Activated naive CD8-positive, alpha-beta T cell (primary cell): ENCODE results near the gene APBB2.
"Not testable (repeated sequence)": the region's sequence is repeated elsewhere in the genome, so short reads cannot be mapped to it uniquely, and the experiment has no call there.

Experiments
- H3K27ac Mint-ChIP-seq: one replicate; pipeline ENCODE4 v1.8.0; 2021; ENCODE audit warnings: mixed read lengths
- H3K27me3 Mint-ChIP-seq: one replicate; pipeline ENCODE4 v1.8.0; 2021; ENCODE audit warnings: mixed read lengths
- H3K36me3 Mint-ChIP-seq: one replicate; pipeline ENCODE4 v1.8.0; 2021; ENCODE audit warnings: mixed read lengths
- H3K4me1 Mint-ChIP-seq: one replicate; pipeline ENCODE4 v1.8.0; 2021; ENCODE audit warnings: low read depth, mixed read lengths
- H3K4me3 Mint-ChIP-seq: one replicate; pipeline ENCODE4 v1.8.0; 2021; ENCODE audit warnings: mild to moderate bottlenecking, mixed read lengths
- H3K9me3 Mint-ChIP-seq: one replicate; pipeline ENCODE4 v1.8.0; 2021; ENCODE audit warnings: low read depth, mixed read lengths

Gene APBB2

DNA sequence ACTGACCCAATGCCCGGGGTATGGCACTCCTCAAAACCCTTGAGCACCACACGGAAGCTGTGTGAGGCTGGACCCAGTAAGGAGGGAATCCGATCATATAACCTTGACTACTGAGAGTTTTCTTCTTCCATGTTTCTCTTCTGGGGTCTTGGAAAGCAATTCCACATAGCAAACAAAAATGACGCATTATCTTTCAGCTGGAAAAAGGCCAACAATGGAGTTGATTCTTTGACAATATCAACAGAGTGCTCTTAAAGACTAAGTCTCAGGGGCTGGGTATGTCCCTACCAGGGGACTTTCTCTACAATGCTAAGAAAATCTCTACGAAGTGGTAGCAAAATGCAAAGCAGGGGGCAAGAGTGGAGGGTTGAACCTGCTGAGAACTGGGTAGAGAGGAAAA, 276.0 kb downstream of the APBB2 start:
- Mint-ChIP-seq H3K9me3 (no peaks in the 10 kb centered on the region), H3K4me1 (no peaks in the 10 kb centered on the region), H3K4me3 (no peak overlapping the region), H3K27me3 (no peaks in the 10 kb centered on the region), H3K36me3 (no peaks in the 10 kb centered on the region), H3K27ac (no peak overlapping the region)

DNA sequence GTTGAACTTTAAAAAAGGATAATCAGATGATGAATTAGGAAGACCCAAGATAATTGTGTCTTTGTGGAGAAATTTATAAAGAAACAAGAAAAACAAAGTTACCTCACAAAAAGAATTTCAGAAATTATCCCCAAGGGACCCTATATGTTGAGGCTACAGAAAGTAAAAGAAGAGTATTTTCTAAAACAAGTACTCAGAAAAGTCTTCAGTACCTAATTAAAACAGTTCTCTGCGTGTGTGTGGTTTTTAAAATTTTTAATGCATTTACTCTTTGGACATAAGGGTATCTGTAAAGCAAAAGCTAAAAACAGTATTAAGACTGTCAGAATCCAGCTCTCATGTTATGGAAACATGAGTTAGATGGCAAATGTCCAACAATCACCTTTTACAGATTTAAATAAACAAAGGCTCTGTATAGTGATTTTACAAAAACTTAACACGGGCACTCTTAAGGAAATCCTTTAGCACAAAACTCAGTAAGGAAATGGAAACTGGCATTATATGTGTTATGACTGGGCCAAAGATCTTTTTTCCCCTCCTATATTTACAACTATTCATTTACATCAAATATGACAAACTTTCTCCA, 277.1 kb downstream of the APBB2 start:
- Mint-ChIP-seq H3K4me1 (no peaks in the 10 kb centered on the region), H3K36me3 (no peaks in the 10 kb centered on the region), H3K9me3 (no peaks in the 10 kb centered on the region), H3K27ac (no peak overlapping the region), H3K27me3 (peaks cover 2% of the 10 kb centered on the region), H3K4me3 (no peak overlapping the region)

DNA sequence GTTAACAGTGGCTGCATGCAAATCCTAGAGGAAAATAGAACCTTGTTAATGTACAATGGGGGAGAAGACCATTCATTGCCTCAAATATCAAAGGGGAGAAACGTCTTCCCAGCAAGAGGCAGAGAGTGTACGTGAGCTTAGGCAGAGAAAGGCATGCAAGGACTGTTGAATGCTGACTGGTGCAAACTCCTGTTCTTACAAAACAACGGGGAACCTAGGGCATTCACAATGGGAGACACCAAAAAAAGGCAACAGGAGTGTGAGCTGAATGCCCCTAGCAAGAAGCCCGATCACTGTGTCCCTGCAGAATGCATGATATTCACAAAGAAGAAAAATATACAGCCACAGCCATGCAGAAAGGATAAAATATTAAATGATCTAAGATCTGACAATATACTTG, 279.7 kb downstream of the APBB2 start:
- no peaks in the 10 kb centered on the region for H3K9me3 Mint-ChIP-seq
- no peaks in the 10 kb centered on the region for H3K36me3 Mint-ChIP-seq
- no peak overlapping the region for H3K27ac Mint-ChIP-seq
- no peaks in the 10 kb centered on the region for H3K4me1 Mint-ChIP-seq
- peaks cover 2% of the 10 kb centered on the region for H3K27me3 Mint-ChIP-seq
- no peak overlapping the region for H3K4me3 Mint-ChIP-seq

DNA sequence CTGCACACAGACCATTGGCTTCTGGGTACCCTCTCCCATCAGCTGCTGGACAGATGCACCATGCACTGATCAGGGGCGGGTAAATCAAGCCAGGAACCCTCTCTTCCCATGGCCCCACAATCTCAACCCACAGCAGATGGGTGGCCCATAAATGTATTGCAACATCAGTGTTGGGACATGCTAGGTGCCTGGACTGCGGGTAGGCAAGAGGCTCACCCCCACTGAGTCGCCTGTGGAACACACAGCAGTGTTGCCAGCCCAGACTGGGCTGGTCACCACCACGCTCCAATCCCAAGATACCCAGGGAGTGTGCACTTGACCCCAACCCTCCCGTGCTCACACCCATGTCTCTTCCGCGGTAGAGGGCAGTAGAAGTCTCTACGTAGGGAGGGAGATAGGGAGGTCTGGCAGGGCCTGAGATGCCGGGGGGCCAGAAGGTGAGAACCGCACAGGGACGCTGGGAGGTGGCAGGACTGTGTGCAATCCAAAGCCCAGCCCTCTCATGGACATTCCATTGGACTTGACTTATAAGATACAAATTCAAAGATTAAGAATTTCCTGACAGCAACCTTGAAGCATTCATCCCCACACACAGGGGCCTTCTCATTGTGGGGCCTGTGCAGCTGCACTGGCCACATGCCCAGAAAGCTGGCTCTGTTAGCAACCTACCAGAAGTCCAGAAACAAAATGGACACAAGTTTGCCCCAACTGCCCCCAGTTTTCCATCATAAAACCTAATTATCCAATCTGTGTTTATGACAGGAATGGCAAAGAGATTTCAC, 280.9 kb downstream of the APBB2 start:
- no peaks in the 10 kb centered on the region for H3K9me3 Mint-ChIP-seq
- no peak overlapping the region for H3K27ac Mint-ChIP-seq
- no peaks in the 10 kb centered on the region for H3K36me3 Mint-ChIP-seq
- H3K27me3 Mint-ChIP-seq = peaks cover 2% of the 10 kb centered on the region
- H3K4me3 Mint-ChIP-seq = no peak overlapping the region
- no peaks in the 10 kb centered on the region for H3K4me1 Mint-ChIP-seq

DNA sequence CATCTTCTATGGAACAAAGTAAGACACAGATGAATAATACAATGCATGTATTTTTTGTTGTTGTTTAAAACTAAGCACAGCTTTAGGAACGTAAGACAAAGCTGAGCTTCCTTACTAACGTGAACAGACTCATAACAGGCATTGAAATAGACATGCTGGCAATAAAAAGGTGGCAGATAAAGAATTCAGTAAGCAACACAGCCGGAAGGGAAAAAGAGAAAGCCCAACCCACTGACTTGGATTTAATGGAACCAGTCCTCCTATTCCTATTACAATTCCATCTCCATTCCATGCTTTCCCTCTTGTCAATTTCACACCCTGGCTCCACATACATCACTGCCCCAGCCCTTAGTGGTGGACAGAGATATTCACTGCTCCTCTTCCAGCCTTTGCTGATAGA, 282.5 kb downstream of the APBB2 start:
- peaks cover 10% of the 10 kb centered on the region for H3K4me1 Mint-ChIP-seq
- peaks cover 10% of the 10 kb centered on the region for H3K27me3 Mint-ChIP-seq
- H3K4me3 Mint-ChIP-seq = no peak overlapping the region
- H3K9me3 Mint-ChIP-seq = no peaks in the 10 kb centered on the region
- H3K27ac Mint-ChIP-seq = no peak overlapping the region
- no peaks in the 10 kb centered on the region for H3K36me3 Mint-ChIP-seq

DNA sequence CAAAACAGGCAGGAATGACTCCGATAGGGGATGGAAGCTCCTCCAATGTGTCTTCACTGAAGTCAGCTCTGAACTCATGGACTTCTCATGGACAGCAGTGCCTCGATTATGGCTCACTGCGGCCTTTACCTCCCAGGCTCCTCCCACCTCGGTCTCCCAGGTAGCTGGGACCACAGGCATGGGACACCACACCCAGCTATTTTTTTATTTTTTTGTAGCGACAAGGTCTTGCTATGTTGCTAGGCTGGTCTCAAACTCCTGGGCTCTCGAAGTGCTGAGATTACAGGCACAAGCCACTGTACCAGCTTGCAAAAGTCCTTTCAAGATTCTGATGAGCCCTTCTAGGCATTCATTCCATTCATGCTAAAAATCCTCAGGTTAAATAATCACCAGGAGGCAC, 283.1 kb downstream of the APBB2 start:
- no peaks in the 10 kb centered on the region for H3K9me3 Mint-ChIP-seq
- H3K27ac Mint-ChIP-seq = no peak overlapping the region
- peaks cover 12% of the 10 kb centered on the region for H3K27me3 Mint-ChIP-seq
- H3K4me3 Mint-ChIP-seq = no peak overlapping the region
- H3K36me3 Mint-ChIP-seq = no peaks in the 10 kb centered on the region
- H3K4me1 Mint-ChIP-seq = peaks cover 12% of the 10 kb centered on the region

DNA sequence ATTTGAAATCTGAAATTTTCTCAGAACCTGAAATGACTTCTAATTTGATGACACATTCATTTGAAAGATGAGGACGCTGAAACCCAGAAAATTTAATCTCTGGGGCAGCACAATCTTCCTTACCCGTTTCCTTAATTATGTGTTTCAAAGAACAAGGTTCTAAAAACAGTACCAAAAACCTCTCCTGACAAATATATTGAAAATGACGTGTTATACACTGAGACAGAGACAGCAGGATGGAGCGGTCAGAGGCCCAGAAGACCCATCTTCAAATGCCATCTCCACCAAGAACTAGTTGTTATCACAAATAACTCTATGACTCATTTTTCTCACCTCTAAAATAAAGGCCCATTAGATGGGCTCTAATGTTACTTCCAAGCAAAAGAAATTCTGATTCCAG, 287.3 kb downstream of the APBB2 start:
- Mint-ChIP-seq H3K27me3 (peaks cover 10% of the 10 kb centered on the region), H3K36me3 (no peaks in the 10 kb centered on the region), H3K4me3 (no peak overlapping the region), H3K27ac (no peak overlapping the region), H3K4me1 (peaks cover 14% of the 10 kb centered on the region), H3K9me3 (no peaks in the 10 kb centered on the region)

DNA sequence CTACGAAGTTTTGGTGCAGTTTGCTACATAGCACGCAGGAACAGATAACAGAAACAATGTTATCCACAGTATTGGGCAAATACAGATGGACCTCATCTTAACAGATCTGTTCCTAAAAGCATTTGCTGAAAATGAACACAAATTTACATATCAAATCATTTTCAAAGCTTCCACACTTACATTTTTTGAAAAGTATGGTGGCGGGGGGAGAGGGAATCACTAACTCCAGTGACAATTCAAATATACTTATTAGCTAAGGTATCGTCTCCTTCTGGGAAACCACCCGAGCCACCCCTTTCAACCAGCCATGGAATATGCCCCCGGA, 289.6 kb downstream of the APBB2 start:
- H3K27ac Mint-ChIP-seq = peak overlapping the region; percentile 85
- H3K36me3 Mint-ChIP-seq = no peaks in the 10 kb centered on the region
- no peak overlapping the region for H3K4me3 Mint-ChIP-seq
- no peaks in the 10 kb centered on the region for H3K9me3 Mint-ChIP-seq
- peaks cover 10% of the 10 kb centered on the region for H3K27me3 Mint-ChIP-seq
- H3K4me1 Mint-ChIP-seq = peaks cover 15% of the 10 kb centered on the region

DNA sequence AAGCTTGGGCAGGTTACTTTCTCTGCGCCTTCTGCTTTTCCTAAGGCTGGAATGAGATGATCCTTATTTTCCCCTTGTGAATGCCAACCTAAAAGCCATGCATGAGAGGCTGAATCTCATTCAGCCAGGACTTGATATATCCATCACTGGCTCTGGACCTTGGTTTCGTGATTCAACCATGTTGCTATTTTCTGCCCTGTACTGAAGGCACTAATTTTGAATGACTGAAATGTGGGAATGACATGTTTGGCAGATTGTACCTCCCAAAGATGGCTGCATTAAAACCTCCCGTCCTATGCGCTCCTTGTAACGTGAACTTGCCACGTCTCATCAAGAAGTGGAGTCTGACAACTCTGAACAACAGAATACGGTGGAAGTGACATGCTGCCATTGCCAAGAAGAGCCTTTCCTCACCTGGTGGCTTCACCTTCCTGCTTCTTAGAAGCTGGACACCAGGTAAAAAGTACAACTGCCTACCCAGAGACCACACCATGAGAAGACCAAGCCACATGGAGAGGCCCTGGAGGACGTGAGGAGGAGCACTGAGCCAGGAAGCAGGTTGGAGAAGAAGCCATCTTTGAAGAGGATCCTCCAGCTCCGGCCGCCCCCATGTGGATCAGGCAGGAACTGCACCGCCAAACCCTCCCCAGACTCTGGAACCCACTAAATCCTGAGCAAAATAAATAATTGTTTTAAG, 290.1 kb downstream of the APBB2 start:
- Mint-ChIP-seq H3K4me3 (no peak overlapping the region), H3K27me3 (peaks cover 10% of the 10 kb centered on the region), H3K27ac (peak overlapping the region; percentile 85), H3K9me3 (no peaks in the 10 kb centered on the region), H3K36me3 (no peaks in the 10 kb centered on the region), H3K4me1 (peaks cover 15% of the 10 kb centered on the region)

DNA sequence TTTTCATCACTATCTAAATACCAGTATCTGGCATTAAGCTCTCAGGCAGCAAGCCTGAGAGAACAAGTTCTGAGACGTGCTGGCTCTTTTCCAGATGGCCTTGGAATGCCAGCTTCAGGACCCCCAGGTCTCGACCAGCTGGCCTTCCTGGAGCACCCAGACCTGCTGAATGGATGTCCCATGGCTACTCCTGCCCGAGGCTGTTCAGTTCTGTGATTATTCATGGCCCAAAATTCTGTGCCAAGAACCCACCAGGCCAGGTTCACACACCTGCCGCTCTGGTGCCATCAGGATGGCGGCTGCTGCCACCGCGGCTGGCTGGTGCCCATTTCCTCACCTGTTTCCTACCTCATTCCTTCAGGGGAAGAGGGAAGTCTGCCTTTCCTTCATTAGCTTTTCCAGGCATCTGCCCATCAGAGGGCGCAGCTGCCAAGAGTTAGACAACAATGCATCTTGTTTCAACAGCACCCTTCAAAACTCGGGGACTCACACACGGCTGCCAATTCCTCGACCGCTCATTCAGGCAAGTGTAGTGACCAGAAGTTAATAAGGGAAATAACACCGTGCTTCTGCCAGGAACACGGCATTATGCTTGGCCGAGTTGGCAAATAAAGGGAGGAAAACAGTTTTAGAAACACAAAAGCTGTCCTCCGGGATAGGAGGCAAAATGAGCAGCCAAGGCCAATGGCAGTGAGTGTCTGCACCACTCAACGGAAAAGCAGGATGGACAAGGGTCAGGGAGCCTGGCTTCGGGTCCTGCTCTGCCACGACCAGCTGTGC, 290.8 kb downstream of the APBB2 start:
- H3K36me3 Mint-ChIP-seq = no peaks in the 10 kb centered on the region
- no peak overlapping the region for H3K4me3 Mint-ChIP-seq
- no peak overlapping the region for H3K27ac Mint-ChIP-seq
- H3K4me1 Mint-ChIP-seq = peaks cover 15% of the 10 kb centered on the region
- H3K9me3 Mint-ChIP-seq = no peaks in the 10 kb centered on the region
- H3K27me3 Mint-ChIP-seq = peaks cover 10% of the 10 kb centered on the region

DNA sequence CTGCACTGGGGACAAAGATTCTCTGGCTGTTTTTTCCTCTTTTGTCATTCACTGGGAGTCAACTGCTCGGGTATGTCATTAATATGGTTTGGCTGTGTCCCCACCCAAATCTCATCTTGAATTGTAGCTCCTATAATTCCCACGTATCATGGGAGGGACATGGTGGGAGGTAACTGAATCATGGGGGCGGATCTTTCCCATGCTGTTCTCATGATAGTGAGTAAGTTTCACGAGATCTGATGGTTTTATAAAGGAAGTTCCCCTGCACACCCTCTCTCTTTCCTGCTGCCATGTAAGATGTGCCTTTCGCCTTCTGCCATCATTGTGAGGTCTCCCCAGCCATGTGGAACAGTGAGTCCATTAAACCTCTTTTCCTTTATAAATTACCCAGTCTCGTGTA, 294.4 kb downstream of the APBB2 start:
- not testable (repeated sequence) for H3K27me3 Mint-ChIP-seq, H3K9me3 Mint-ChIP-seq, H3K27ac Mint-ChIP-seq, H3K4me3 Mint-ChIP-seq, H3K36me3 Mint-ChIP-seq
- H3K4me1 Mint-ChIP-seq = peaks cover 13% of the 10 kb centered on the region

DNA sequence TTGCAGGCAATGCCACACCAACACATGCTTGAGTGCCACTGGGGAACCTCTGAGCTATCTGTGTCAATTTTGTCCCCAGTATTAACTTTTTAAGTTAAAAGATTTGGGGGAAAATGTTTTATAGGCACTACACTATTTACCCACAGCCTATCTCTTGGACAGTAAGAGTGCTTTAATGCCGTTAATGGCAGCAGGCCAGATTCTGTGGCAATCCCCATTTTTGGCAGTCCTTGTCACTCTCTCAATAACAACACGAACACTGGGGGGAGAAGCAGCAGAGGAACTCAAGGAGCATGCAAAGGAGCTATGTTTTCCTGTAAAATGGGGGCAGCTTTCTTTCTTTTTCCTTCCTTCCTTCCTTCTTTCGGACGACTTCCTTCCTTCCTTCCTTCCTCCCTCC, 296.0 kb downstream of the APBB2 start:
- peaks cover 12% of the 10 kb centered on the region for H3K4me1 Mint-ChIP-seq
- no peaks in the 10 kb centered on the region for H3K27me3 Mint-ChIP-seq
- H3K36me3 Mint-ChIP-seq = no peaks in the 10 kb centered on the region
- H3K4me3 Mint-ChIP-seq = no peak overlapping the region
- no peak overlapping the region for H3K27ac Mint-ChIP-seq
- no peaks in the 10 kb centered on the region for H3K9me3 Mint-ChIP-seq

DNA sequence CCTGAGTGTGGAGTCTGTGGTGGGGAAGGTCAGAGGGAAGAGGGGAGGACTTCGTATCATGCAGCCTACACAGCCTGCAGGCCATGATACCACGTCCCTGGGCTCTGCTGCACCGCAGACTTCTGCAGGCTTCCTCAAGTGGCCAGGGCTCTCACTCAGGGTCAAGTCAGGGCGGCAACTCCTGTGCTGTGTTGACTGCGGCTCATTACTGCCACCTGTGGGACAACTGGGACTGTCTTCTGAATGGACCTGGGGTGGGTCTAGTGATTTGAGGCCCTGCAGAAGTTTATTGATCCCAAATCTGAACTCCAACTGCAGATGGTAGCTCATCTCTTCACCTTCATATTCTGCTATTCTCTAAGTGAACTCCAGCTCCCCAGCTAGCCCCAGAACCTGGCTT, 297.5 kb downstream of the APBB2 start:
- no peak overlapping the region for H3K4me3 Mint-ChIP-seq
- H3K27ac Mint-ChIP-seq = no peak overlapping the region

DNA sequence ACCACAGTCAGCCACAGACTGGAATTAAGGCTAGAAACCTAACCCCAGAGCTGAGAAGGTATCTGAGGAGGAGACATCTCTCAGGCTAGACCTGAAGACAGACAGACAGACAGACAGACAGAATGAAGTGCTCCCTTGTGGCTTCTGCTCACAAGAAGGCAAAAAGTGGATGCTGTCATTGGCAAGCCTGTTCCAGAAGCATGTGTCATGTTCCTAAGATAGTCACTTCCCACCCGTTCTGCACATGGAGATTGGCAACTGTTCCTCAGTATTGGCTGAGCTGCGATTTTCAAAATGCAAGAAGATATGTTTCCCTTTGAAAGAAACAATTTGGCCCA, 298.2 kb downstream of the APBB2 start:
- Mint-ChIP-seq H3K36me3 (no peaks in the 10 kb centered on the region), H3K27me3 (no peaks in the 10 kb centered on the region), H3K4me1 (peaks cover 13% of the 10 kb centered on the region), H3K27ac (no peak overlapping the region), H3K4me3 (no peak overlapping the region), H3K9me3 (no peaks in the 10 kb centered on the region)

More for the DNA sequence above, 297.5 kb downstream of the APBB2 start:
- Mint-ChIP-seq H3K4me1 (peaks cover 12% of the 10 kb centered on the region), H3K27me3 (no peaks in the 10 kb centered on the region), H3K9me3 (no peaks in the 10 kb centered on the region), H3K36me3 (no peaks in the 10 kb centered on the region)
